ENCODE results near the gene ADRM1.

DNA sequence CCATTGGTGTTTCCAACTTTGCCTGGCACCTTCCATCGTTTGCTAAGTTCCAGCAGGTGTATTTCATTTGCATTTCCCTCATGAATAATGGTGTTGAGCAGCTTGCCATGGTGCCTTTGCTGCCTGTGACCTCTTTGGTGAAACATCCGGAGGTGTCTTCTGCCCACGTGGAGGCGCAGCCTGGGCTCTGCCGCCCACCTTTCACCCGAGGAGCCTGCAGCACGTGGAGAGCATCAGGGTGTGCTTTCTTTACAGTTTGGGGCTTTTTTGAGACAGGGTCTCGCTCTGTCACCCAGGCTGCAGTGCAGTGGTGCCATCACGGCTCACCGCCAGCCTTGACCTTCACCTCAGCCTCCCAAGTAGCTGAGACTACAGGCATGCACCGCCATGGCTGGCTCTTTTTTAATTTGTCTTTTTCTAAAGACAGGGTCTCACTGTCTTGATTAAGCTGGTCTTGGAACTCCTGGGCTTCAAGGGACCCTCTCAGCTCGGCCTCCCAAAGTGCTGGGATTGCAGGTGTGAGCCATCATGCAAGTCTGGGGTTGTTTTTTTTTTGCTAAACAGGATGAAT lies 3.0 kb upstream of the ADRM1 start:
- TF ChIP-seq, protein P1, sequence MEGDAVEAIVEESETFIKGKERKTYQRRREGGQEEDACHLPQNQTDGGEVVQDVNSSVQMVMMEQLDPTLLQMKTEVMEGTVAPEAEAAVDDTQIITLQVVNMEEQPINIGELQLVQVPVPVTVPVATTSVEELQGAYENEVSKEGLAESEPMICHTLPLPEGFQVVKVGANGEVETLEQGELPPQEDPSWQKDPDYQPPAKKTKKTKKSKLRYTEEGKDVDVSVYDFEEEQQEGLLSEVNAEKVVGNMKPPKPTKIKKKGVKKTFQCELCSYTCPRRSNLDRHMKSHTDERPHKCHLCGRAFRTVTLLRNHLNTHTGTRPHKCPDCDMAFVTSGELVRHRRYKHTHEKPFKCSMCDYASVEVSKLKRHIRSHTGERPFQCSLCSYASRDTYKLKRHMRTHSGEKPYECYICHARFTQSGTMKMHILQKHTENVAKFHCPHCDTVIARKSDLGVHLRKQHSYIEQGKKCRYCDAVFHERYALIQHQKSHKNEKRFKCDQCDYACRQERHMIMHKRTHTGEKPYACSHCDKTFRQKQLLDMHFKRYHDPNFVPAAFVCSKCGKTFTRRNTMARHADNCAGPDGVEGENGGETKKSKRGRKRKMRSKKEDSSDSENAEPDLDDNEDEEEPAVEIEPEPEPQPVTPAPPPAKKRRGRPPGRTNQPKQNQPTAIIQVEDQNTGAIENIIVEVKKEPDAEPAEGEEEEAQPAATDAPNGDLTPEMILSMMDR (conservative IDR thresholded peaks at IDR 0.05) = no peak
- no peak for TF ChIP-seq ZFX (IDR thresholded peaks at IDR 0.05)
